Body of pancreas (tissue), 4 donors: ENCODE data around the gene HOOK2. TPM values are rescaled to one million over a fixed set of nuclear protein-coding genes. Genes with fewer than 3 reads are reported as not detected.

ENCODE experiments used
- ATAC-seq: fragments of 150-250 bp; one replicate; pipeline ENCODE4 v1.9.1; 2016
- DNase-seq, 4 donors: peaks; one replicate each; pipeline ENCODE4 v3.0.0-alpha.2; 2019
- H3K27ac ChIP-seq, 4 donors: fragments of 200-600 bp; sonication (generic); 1 replicate in 3 of 4; 2 replicates in 1 of 4; pipeline versions ENCODE4 v1.5.1 to v1.6.1; 2016 to 2019; ENCODE audit warnings: mild to moderate bottlenecking in 1 of 4, mixed read lengths in 1 of 4, moderate library complexity in 1 of 4
- H3K27me3 ChIP-seq, 2 donors: fragments of 200-600 bp; sonication (generic); one replicate each; pipeline ENCODE4 v1.6.0; 2016; ENCODE audit warnings: mild to moderate bottlenecking in 1 of 2
- H3K36me3 ChIP-seq, 2 donors: fragments of 200-600 bp; sonication (generic); replicated peaks in 1 of 2; 2 replicates each; pipeline ENCODE4 v1.5.1; 2016; ENCODE audit warnings: low read depth in 2 of 2; ENCODE audit not compliant: insufficient read depth in 1 of 2
- H3K4me1 ChIP-seq: fragments of 200-600 bp; sonication (generic); one replicate; pipeline ENCODE4 v1.6.0; 2016
- H3K4me3 ChIP-seq, 2 donors: fragments of 200-600 bp; sonication (generic); 1 replicate in 1 of 2; 2 replicates in 1 of 2; pipeline ENCODE4 v1.5.1; 2016 to 2019
- H3K9me3 ChIP-seq, 3 donors: fragments of 200-600 bp; sonication (generic); 1 replicate in 2 of 3; 2 replicates in 1 of 3; pipeline ENCODE4 v1.5.1; 2016
- CTCF ChIP-seq, 7 experiments: fragments of 450-650 bp in 4 of 7; fragments of 200-600 bp in 3 of 7; sonication (generic) in 3 of 7; IDR thresholded peaks; one replicate each; pipeline ENCODE4 v1.5.1; 2016 to 2019; ENCODE audit warnings: antibody characterized with exemption in 7 of 7
- POLR2A ChIP-seq, 3 donors: fragments of 450-650 bp; IDR thresholded peaks; one replicate each; pipeline ENCODE4 v1.6.1; 2016; ENCODE audit warnings: antibody characterized with exemption in 3 of 3, mild to moderate bottlenecking in 2 of 3
- WGBS, 2 donors: methylation state at CpG; one replicate each; pipeline ENCODE4 v1.1.5; 2017; 5-methylcytosine and 5-hydroxymethylcytosine counted together
- intact Hi-C: fragments of 100-400 bp; cut with DNase I; formaldehyde crosslinking; loops from one replicate; pipeline ENCODE4 v1.15.1; 2023
- total RNA-seq, 2 donors: library from RNA; depleted of rRNA; stranded (reverse); fragments of >200 nt; gene quantifications; one replicate each; pipeline ENCODE4 v1.1.0, GENCODE V29; 2016

The HOOK2 gene
- total RNA-seq, 2 donors from 2014 or later, result 114 to 354 TPM

- TF ChIP-seq POLR2A (IDR thresholded peaks at IDR 0.05), result peak in 2 of 3 donors; percentile 45 to 58
- peak in 4 of 7 experiments; percentile 12 to 34 (median 20) for TF ChIP-seq CTCF (IDR thresholded peaks at IDR 0.05)
- peak; percentile 89 to 92 (median 90) for DNase-seq
- peak within 1 kb of the TSS; percentile 12 to 33 for H3K4me3 ChIP-seq
- intact Hi-C loops, result no loop called here
- WGBS, 2 donors, result 3 to 7% methylated on average over 23 to 66 of the region's 66 CpGs
- peak within 1 kb of the TSS in 2 of 4 donors; percentile 69 to 79 for H3K27ac ChIP-seq
- no peaks in the 10 kb centered on the region for H3K36me3 ChIP-seq
- no peaks in the 10 kb centered on the region for H3K27me3 ChIP-seq
- ATAC-seq, result peak; percentile 83
- H3K9me3 ChIP-seq, result no peaks in the 10 kb centered on the region
- peaks cover 25% of the 10 kb centered on the region for H3K4me1 ChIP-seq
Observed at GRCh38 chr19:12806242-12807081, 31.1 kb upstream of the HOOK2 start, which contains the start of gene RNASEH2A. Gene RNASEH2A (plus strand): TSS chr19:12806584. CDS start chr19:12806674, 90 bp downstream.

DNA sequence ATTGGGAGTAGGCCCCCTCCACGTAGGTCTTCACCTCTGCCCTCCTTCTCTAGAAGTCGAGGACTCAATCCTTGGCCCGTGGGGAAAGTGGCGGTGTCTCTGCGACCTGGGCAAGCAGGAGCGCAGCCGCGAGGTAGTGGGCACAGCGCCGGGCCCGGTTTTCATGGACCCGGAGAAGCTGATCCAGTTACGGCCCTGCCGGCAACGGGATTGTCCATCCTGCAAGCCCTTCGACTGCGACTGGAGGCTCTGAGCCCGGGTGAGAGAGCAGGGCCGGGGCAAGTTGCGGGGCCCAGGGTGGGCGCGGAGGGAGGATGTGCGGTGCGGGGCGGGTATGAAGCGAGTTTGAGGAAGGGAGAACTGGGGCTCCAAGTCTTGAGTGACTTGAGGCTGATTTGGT is 28.7 kb upstream of the HOOK2 start:
- DNase-seq (no peak), ATAC-seq (no peak)
- no peaks in the 10 kb centered on the region for H3K27me3 ChIP-seq
- 87 to 95% methylated on average over 20 to 26 of the region's 26 CpGs for WGBS, 2 donors
- H3K4me1 ChIP-seq, result peaks cover 41% of the 10 kb centered on the region
- TF ChIP-seq CTCF (IDR thresholded peaks at IDR 0.05) (no peak), POLR2A (IDR thresholded peaks at IDR 0.05) (no peak)
- no peaks in the 10 kb centered on the region for H3K36me3 ChIP-seq
- H3K4me3 ChIP-seq, result no peak overlapping the region
- no peaks in the 10 kb centered on the region for H3K9me3 ChIP-seq
- intact Hi-C loops, result loop anchor here (5.0 kb wide), 1 partner anchor 42 kb away; no protein-coding TSS in a partner anchor
- no peak overlapping the region for H3K27ac ChIP-seq

- no peaks in the 10 kb centered on the region for H3K27me3 ChIP-seq
- intact Hi-C loops, result loop anchor here (5.0 kb wide), 1 partner anchor 40 kb away; no protein-coding TSS in a partner anchor
- TF ChIP-seq CTCF (IDR thresholded peaks at IDR 0.05) (peak in 1 of 7 experiments; percentile 16), POLR2A (IDR thresholded peaks at IDR 0.05) (no peak)
- peak overlapping the region; percentile 50 to 73 for H3K4me3 ChIP-seq
- H3K9me3 ChIP-seq, result no peaks in the 10 kb centered on the region
- DNase-seq, result peak in 1 of 4 donors; percentile 39
- H3K27ac ChIP-seq, result peak overlapping the region; percentile 35 to 80 (median 75)
- peaks cover 40% of the 10 kb centered on the region for H3K4me1 ChIP-seq
- H3K36me3 ChIP-seq, result no peaks in the 10 kb centered on the region
- ATAC-seq, result no peak
- 28 to 34% methylated on average over 22 of the region's 22 CpGs for WGBS, 2 donors
Observed at GRCh38 chr19:12802267-12803106, 27.1 kb upstream of the HOOK2 start.

DNA sequence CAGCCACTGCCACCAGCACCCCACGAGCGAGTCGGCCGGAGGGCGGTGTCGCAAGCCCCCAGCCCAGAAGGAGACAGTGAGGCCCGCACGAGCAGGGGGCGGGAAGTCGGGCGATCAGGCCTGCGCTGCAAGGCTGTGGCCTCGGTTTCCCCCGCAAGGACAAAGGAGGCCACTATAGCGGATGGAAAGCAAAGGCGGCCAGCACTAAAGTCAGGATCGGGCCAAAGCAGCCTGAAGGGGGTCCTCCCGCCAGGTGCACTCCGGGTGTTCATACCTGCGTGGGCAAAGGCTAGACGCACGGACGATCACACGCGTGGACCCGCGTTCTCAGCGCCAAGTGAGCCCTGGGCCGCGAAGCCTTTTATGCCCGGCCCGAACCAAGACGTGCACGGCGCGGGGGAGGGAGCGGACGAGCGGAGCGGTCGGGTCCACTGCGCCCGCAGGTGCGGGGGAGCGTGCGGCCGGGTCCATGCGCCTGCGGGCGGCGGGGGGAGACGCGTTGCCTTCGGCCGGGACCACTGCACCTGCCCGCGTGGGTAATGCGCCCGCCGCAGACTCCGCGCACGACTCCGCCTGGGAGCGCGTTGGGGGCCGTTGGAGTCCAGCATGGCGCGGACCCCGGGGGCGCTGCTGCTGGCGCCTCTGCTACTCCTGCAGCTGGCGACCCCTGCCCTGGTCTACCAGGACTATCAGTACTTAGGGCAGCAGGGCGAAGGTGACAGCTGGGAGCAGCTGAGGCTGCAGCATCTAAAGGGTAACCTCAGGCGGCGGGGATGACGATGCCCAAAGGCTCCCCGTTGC is 26.3 kb upstream of the HOOK2 start, which contains the start of the genes PRDX2 and THSD8:
Gene PRDX2 (minus strand): TSS at position 335 of the 801 bp plus-strand sequence. CDS start 539 bp downstream, outside the sequence.
Gene THSD8 (plus strand): TSS at position 604 of the 801 bp plus-strand sequence. CDS start 3 bp downstream, at position 607.
- Histone ChIP-seq H3K9me3 (no peaks in the 10 kb centered on the region), H3K36me3 (no peaks in the 10 kb centered on the region), H3K27me3 (no peaks in the 10 kb centered on the region), H3K4me3 (peak within 1 kb of the TSS; percentile 50 to 73), H3K27ac (peak within 1 kb of the TSS; percentile 66 to 80 (median 75)), H3K4me1 (peaks cover 33% of the 10 kb centered on the region)
- ATAC-seq, result peak; percentile 87
- intact Hi-C loops, result loop anchor here (5.0 kb wide), 1 partner anchor 39 kb away; no protein-coding TSS in a partner anchor
- WGBS, 2 donors, result 0 to 1% methylated on average over 4 to 76 of the region's 78 CpGs
- TF ChIP-seq POLR2A (IDR thresholded peaks at IDR 0.05), result peak; percentile 96 to 99 (median 99)
- peak in 1 of 7 experiments; percentile 13 for TF ChIP-seq CTCF (IDR thresholded peaks at IDR 0.05)
- DNase-seq, result peak; percentile 84 to 90 (median 88)
